ENCODE data around the gene SLC6A8.
"Not testable (repeated sequence)": the region's sequence is repeated elsewhere in the genome, so short reads cannot be mapped to it uniquely, and the experiment has no call there.

- not testable (repeated sequence) for TF ChIP-seq CTCF (IDR thresholded peaks at IDR 0.05; ENCODE audit: low read depth, low read length); EZH2phosphoT487 (IDR thresholded peaks at IDR 0.05; ENCODE audit: low read depth)
These were observed 11.6 kb downstream of the SLC6A8 start for GRCh38 chrX:153699210-153699783.

Data from OCI-LY3 (cell line).